GM19025 (cell line): ENCODE data around the gene PPM1F.

Experiments used
- ATAC-seq: cut with Tn5 transposase; IDR thresholded peaks from one replicate; pipeline ENCODE4 v1.9.1; 2021; ENCODE audit warnings: mild to moderate bottlenecking, low read depth, moderate library complexity; ENCODE audit not compliant: unreplicated experiment

Gene PPM1F

GRCh38 chr22:21977814-21978213 is 25.2 kb upstream of the PPM1F start:
- no peak for ATAC-seq

GRCh38 chr22:21975854-21976345 is 23.3 kb upstream of the PPM1F start:
- ATAC-seq, result no peak

- ATAC-seq, result no peak
Observed at GRCh38 chr22:21975273-21975672, 22.6 kb upstream of the PPM1F start.

- no peak for ATAC-seq
Observed at GRCh38 chr22:21974058-21974649, 21.5 kb upstream of the PPM1F start.

- no peak for ATAC-seq
Observed at GRCh38 chr22:21972806-21973205, 20.2 kb upstream of the PPM1F start.

- no peak for ATAC-seq
Observed at GRCh38 chr22:21972293-21972779, 19.7 kb upstream of the PPM1F start.

- no peak for ATAC-seq
Observed at GRCh38 chr22:21971858-21972275, 19.2 kb upstream of the PPM1F start.

GRCh38 chr22:21970800-21971617 is 18.4 kb upstream of the PPM1F start:
- no peak for ATAC-seq

GRCh38 chr22:21970037-21970799 is 17.6 kb upstream of the PPM1F start:
- ATAC-seq, result no peak

- no peak for ATAC-seq
Observed at GRCh38 chr22:21968452-21969129, 15.9 kb upstream of the PPM1F start.

GRCh38 chr22:21967693-21968271 is 15.1 kb upstream of the PPM1F start:
- ATAC-seq, result no peak

- ATAC-seq, result no peak
Observed at GRCh38 chr22:21966643-21967516, 14.2 kb upstream of the PPM1F start.

GRCh38 chr22:21965762-21966288 is 13.2 kb upstream of the PPM1F start:
- ATAC-seq, result no peak

GRCh38 chr22:21964918-21965484 is 12.4 kb upstream of the PPM1F start:
- ATAC-seq, result no peak

- ATAC-seq, result no peak
Observed at GRCh38 chr22:21964234-21964633, 11.6 kb upstream of the PPM1F start.

- no peak for ATAC-seq
Observed at GRCh38 chr22:21963790-21964211, 11.2 kb upstream of the PPM1F start.

GRCh38 chr22:21963286-21963685 is 10.6 kb upstream of the PPM1F start:
- ATAC-seq, result no peak

GRCh38 chr22:21962655-21962949 is 10.0 kb upstream of the PPM1F start:
- no peak for ATAC-seq
